RWPE2 (cell line): ENCODE data around the gene FASN.

Source experiments
- ATAC-seq: fragments of 200-7000 bp; cut with Tn5 transposase; 3 replicates; pipeline ENCODE4 v1.9.1; 2021; ENCODE audit warnings: low read depth
- DNase-seq: peaks from one replicate; pipeline ENCODE4 v3.0.0-alpha.2; 2020; ENCODE audit warnings: low spot score
- H3K27ac ChIP-seq: fragments of 450-650 bp; 2 replicates; pipeline ENCODE4 v1.5.1; 2017; ENCODE audit warnings: mild to moderate bottlenecking; ENCODE audit not compliant: poor library complexity, severe bottlenecking
- H3K27me3 ChIP-seq: fragments of 250-450 bp; sonication (Bioruptor Pico); 2 replicates; pipeline ENCODE4 v1.5.1; 2021; ENCODE audit warnings: mild to moderate bottlenecking, moderate library complexity; ENCODE audit not compliant: insufficient read depth, poor library complexity, severe bottlenecking
- H3K36me3 ChIP-seq: fragments of 250-450 bp; sonication (Bioruptor Pico); 2 replicates; pipeline ENCODE4 v1.5.1; 2020; ENCODE audit warnings: low read depth, mild to moderate bottlenecking, moderate library complexity
- H3K4me1 ChIP-seq: fragments of 250-450 bp; sonication (Bioruptor Pico); 2 replicates; pipeline ENCODE4 v1.5.1; 2021; ENCODE audit warnings: mild to moderate bottlenecking, moderate library complexity; ENCODE audit not compliant: insufficient read depth, poor library complexity, severe bottlenecking
- H3K4me3 ChIP-seq: fragments of 250-450 bp; sonication (Bioruptor Pico); 2 replicates; pipeline ENCODE4 v1.5.1; 2021; ENCODE audit warnings: mild to moderate bottlenecking, moderate library complexity; ENCODE audit not compliant: severe bottlenecking
- H3K9me3 ChIP-seq: fragments of 250-450 bp; sonication (Bioruptor Pico); 2 replicates; pipeline ENCODE4 v1.5.1; 2021; ENCODE audit warnings: mild to moderate bottlenecking, moderate library complexity; ENCODE audit not compliant: severe bottlenecking
- TF ChIP-seq, protein P1 (sequence below): fragments of 450-650 bp; IDR thresholded peaks from one replicate; pipeline ENCODE4 v1.5.1; 2017; ENCODE audit warnings: mild to moderate bottlenecking, moderate library complexity; ENCODE audit not compliant: poor library complexity, severe bottlenecking

FASN gene

DNA sequence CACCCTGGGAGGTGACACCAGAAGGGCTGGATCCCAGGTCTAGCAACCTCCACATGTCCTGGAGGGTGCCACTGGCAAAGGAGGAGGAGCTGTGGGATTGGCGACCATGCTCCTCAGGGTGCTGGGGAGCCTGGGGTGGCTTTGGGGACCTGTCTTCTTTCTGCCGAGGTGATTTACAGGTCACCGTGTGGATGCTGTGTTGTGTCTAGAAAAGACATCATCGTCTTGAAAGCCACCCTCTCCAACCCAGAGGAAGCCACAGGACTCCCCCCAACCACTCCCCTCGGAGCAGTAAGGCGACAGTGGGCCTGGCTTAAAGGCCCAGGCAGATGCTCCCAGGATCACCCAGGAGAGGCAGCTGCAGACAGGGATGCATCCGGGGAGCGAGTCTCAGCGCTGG, 29.7 kb upstream of the FASN start:
- no peak for DNase-seq
- ATAC-seq, result no peak
- Histone ChIP-seq H3K27ac (no peak overlapping the region), H3K27me3 (no peaks in the 10 kb centered on the region), H3K9me3 (no peaks in the 10 kb centered on the region), H3K36me3 (peaks cover 25% of the 10 kb centered on the region), H3K4me3 (no peak overlapping the region), H3K4me1 (no peaks in the 10 kb centered on the region)
- TF ChIP-seq, protein P1, sequence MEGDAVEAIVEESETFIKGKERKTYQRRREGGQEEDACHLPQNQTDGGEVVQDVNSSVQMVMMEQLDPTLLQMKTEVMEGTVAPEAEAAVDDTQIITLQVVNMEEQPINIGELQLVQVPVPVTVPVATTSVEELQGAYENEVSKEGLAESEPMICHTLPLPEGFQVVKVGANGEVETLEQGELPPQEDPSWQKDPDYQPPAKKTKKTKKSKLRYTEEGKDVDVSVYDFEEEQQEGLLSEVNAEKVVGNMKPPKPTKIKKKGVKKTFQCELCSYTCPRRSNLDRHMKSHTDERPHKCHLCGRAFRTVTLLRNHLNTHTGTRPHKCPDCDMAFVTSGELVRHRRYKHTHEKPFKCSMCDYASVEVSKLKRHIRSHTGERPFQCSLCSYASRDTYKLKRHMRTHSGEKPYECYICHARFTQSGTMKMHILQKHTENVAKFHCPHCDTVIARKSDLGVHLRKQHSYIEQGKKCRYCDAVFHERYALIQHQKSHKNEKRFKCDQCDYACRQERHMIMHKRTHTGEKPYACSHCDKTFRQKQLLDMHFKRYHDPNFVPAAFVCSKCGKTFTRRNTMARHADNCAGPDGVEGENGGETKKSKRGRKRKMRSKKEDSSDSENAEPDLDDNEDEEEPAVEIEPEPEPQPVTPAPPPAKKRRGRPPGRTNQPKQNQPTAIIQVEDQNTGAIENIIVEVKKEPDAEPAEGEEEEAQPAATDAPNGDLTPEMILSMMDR, result no peak

DNA sequence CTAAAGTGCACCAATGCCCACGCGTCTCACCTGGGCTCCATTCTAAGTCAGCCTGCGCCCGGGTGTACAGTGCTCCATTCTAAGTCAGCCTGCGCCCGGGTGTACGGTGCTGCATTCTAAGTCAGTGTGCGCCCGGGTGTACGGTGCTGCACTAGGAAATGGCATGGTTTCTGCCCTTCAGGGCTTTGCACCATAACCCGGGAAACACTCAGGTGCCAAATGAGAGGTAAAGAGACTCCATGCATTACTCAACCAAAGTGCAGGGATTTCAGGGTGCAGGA, 29.2 kb upstream of the FASN start:
- Histone ChIP-seq H3K27ac (no peak overlapping the region), H3K4me1 (no peaks in the 10 kb centered on the region), H3K36me3 (peaks cover 25% of the 10 kb centered on the region), H3K27me3 (no peaks in the 10 kb centered on the region), H3K9me3 (no peaks in the 10 kb centered on the region), H3K4me3 (no peak overlapping the region)
- no peak for DNase-seq
- ATAC-seq, result no peak
- TF ChIP-seq, protein P1, result no peak

DNA sequence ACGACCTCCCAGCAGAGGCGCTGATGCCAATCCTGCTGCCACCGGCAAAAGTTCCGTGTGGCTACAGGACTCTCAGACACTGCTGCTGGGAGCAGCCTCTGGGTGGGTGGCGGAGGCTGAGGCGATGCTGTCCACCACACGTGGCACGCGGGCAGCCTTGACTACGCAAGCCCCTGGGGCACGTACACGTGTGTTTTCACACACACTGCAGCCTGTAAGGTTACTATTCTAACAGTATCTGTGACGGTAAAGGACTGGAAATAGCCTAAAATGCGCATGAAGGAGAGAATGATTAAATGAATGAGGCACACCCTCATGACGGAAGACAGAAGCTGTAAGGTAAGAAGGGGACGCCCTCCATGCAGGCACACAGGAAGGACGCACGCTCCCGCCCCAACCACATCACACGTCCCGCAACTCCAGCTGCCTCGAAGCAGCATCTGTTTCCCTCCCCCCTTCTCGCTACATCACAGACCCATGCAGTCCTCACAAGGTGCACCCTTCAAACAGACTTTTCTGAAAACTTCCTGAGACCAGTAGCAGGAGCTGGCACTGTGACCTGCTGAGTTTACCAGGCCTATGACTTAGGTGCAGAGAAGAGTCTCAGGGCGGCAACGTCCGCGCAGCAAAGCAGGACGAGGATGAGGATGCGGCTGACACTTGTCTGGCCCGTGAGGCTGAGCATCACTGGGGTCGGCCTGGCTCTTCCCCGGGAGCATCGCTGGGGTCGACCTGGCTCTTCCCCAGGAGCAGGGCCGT, 28.7 kb upstream of the FASN start:
- no peaks in the 10 kb centered on the region for H3K9me3 ChIP-seq
- peaks cover 25% of the 10 kb centered on the region for H3K36me3 ChIP-seq
- no peaks in the 10 kb centered on the region for H3K4me1 ChIP-seq
- H3K27ac ChIP-seq, result no peak overlapping the region
- H3K27me3 ChIP-seq, result no peaks in the 10 kb centered on the region
- DNase-seq, result no peak
- no peak overlapping the region for H3K4me3 ChIP-seq
- TF ChIP-seq, protein P1, result no peak
- ATAC-seq, result no peak; the same call in 2 of the 3 replicates

DNA sequence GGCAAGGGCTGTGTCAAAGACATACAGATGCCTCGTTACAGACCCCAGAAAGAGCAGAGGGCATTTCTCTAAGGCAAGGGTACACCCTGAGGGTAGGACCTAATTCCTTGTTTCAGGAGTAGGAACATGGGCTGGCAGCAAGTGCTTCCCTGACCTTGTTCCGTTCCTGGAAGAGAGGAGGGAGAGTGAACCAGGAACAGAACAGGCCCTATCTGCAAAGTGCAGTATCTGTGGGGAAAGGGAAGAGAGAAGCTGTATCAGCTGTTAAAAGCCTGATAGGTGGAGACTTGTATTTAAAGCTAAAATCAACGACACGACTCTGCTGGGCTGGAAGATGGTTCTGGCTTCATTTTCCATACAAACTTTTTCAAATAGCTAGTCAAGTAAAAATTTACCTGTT, 26.1 kb upstream of the FASN start:
- Histone ChIP-seq H3K4me1 (no peaks in the 10 kb centered on the region), H3K27ac (no peak overlapping the region), H3K9me3 (no peaks in the 10 kb centered on the region), H3K4me3 (no peak overlapping the region), H3K36me3 (peaks cover 25% of the 10 kb centered on the region), H3K27me3 (no peaks in the 10 kb centered on the region)
- TF ChIP-seq, protein P1, result no peak
- ATAC-seq, result no peak
- no peak for DNase-seq
